PC-3 (cell line): ENCODE results near the gene LSMEM2.

ENCODE experiments used
- CTCF ChIP-seq: fragments of 300-600 bp; sonication (generic); conservative IDR thresholded peaks from 2 replicates; pipeline ENCODE4 v1.5.1; 2017; ENCODE audit warnings: antibody characterized with exemption, low read depth, mild to moderate bottlenecking, low read length
- EZH2 ChIP-seq: fragments of 300-600 bp; sonication (generic); IDR thresholded peaks from one replicate; pipeline ENCODE4 v1.6.1; 2017; ENCODE audit warnings: antibody characterized with exemption, mild to moderate bottlenecking, low read length; ENCODE audit not compliant: unreplicated experiment
- EZH2phosphoT487 ChIP-seq: fragments of 300-600 bp; sonication (generic); IDR thresholded peaks from 2 replicates; pipeline ENCODE4 v1.6.1; 2018; ENCODE audit warnings: mild to moderate bottlenecking, antibody characterized with exemption, low read length, borderline replicate concordance

GRCh38 chr3:50298836-50299637 is 20.1 kb downstream of the LSMEM2 start, which contains the start of the genes HYAL3 and NAA80:
- TF ChIP-seq CTCF, result peak; percentile 36; the same call in 1 of the 2 replicates
- TF ChIP-seq EZH2, result no peak
- no peak for TF ChIP-seq EZH2phosphoT487
